Activated CD4-positive, alpha-beta T cell treated with anti-CD3 and anti-CD28 coated beads for 48 hours (primary cell): ENCODE results near the gene DPCD.

Experiments
- DNase-seq: peaks from one replicate; pipeline ENCODE4 v3.0.0-alpha.2; 2020

Gene DPCD

DNA sequence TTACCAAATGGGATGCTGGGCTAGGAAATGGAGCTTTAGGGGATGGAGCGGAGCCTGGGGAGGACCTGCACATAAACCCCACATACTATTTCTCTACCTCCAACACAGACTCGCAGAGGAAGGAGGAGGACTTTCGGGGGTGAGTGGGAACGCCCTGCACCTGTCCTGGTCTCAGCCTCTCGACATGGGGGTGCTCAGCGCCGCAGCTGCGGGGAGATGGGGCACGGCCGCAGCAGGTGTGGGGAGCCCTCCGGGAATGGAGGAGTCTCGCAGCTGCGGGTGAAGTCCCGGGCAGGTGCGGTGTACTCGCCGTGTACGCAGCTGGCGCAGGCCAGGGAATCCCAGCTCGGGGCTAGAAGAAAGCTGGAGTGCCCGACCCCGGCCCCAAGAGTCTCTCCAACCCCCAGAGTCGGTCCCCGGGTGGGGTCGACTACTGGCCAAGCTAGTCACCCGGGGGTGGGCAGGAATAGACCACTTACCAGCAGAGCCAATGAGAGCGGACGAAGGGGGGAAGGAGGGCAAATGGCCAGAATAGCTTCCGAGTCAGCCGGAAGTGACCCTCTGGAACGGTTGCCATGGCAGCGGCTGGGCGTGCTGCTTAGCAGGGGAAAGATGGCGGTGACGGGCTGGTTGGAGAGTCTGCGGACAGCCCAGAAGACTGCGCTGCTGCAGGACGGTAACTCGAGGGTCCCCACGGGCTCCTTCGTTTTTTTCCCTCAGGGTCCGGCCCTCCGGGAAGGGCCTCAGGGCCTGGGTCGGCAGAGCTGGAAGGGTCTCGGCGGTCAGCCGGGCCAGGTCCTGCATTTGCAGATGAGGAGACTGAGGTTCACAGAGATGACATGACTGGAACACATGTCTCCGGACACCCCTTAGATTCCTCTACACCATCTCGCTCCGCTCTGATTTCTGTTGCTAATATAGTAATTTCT, at the start of gene DPCD, which contains the start of gene POLL:
Gene DPCD (plus strand): TSS at position 597 of the 929 bp plus-strand sequence. CDS start 16 bp downstream, at position 613.
Gene POLL (minus strand): TSS at position 533 of the 929 bp plus-strand sequence. CDS start 897 bp downstream, outside the sequence.
- DNase-seq: peak; percentile 95

DNA sequence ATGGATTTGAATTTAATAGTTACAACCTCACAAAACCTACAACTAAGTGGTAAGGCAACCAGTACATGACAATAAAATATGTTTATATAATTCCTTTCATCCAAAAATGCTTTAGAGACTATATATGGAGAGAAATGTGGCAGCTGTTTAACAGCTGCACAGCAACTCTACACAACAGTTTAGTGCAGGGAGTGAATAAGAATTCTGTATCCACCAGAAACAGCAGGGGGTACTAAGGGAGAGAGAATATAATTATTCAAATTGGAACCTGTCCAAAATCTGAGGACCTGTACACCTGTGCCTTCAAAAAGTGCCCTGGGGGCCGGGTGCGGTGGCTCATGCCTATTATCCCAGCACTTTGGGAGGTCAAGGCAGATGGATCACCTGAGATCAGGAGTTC, 49.7 kb upstream of the DPCD start:
- DNase-seq: no peak

DNA sequence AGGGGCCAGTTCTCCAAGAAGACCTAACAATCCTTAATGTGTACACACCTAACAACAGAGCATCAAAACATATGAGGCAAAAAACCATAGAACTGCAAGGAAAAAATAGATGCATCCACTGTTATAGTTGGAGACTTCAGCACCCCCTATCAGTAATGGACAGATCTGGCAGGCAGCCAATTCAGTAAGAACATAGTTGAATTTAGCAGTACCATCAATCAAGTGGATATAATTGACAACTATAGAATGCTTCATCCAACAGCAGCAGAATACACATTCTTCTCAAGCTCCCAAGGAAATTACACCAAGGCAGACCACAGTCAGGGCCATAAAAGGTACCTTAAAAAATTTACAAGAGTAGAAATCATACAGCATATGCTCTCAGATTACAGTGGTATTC, 42.2 kb upstream of the DPCD start:
- DNase-seq: no peak

DNA sequence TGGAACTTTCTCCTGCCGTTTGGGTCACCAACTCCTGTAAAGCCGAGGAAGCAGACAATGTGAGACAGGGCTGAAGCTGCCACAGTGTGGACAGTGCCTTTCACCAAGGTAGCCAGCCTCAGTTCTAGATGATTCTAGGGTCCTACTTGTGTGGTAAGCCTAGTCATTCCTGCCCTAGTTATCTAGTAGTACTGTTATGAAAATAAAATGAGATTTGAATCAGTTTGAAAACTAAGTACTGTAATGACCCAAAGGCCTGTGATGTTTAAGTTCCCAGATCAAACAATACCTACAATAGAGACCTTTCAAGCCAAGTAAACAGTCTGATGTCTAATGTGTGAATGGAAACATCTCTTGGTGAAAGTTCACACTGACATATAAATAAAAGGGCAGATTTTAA, 37.2 kb upstream of the DPCD start:
- no peak for DNase-seq

DNA sequence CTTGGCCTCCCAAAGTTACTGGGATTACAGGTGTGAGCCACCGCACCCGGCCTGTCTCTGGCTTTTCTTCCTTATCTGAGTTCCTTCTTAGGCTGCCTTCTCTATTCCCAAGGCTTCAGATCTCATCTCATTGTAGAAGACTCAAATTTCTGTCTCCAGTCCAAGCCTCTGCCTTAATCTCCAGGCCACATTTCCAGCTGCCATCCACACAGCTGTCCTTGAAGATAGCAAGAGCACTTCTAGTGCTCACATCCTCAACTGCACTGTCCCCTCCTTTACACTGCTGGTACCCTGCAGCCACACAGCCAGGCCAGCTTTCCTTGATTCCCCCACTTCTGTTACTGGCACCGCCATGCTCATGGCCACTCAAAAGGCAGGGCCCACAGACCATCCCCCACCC, 35.7 kb upstream of the DPCD start:
- no peak for DNase-seq

DNA sequence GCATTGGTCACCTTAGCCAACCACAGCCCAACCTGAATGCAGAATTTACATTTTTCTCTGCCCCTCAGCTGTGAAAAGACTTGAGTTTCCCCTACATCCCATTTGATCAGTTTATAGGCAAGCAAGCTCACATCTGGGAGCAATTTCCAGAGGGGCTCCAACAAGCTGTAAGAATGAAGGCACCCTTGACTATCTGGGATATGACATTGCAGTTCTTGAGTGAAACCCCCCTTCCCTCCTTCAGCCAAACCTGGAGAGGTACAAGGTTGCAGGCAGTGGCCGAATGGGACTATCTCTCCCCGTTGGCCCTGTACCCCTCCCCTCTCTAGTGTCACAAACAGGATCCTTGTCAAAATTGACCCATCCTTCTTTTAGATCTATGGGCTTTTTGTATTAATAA, 30.6 kb upstream of the DPCD start:
- DNase-seq: no peak

DNA sequence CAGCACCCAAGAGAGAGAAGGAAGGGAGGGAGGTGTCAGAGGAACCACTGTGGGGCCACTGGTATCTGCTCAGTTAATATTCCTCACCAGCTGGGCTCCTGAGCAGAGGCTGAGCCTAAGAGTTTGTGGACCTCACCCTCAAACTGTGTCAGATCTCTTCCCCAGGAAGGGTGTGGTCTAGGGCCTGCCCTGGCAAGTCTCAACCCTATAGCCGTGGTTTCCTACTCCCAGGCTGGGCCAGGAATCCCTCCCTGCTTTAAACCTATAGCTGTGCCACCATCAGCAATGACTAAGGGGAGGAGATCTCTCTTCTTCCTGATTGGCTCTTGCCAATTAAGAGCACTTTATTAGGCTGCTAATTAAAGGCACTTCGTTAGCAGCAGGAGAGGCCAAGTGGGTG, 29.9 kb upstream of the DPCD start:
- DNase-seq: no peak

DNA sequence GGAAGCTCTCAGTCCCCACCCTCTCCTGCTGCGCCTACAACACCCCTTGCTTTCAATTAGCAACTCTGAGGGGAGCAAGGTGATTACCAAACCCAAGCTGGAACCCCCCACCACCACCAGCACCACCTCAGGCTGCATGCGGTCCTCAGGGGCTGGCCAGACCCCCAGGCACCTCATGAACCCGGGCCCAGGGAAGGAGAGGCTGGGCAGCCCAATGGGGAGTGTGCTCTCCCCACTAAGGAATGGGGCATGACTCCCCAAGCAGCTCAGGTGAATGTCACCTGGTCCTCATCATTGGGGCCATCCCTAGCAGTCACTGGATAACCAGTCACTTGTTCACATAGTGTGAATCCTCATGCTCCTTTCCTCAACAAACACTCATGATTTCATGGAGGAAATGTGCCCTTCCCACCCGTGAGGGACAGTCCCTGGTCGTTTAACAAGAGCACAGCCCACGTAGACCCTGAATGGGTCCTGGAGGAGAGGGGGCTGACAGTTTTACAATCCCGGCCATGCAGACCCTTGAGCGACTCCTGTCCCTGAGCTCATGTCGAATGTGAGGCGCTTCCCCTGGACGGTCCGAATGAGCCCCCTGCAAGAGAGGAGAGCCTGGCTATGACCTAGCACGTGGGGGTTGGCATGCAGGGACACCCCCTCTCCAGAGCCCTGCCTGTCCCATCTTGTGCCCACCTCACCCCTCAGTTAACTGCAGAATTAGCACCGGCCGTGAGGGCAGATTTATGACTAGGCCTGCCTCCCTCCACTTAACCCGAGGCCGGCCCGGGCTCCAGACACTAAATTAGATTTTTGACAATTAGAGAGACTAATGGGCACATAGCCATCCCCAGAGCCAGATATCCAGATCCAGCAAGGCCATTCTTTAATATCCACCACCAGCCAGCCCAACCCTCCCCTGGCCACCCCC, 29.2 kb upstream of the DPCD start:
- DNase-seq: no peak

DNA sequence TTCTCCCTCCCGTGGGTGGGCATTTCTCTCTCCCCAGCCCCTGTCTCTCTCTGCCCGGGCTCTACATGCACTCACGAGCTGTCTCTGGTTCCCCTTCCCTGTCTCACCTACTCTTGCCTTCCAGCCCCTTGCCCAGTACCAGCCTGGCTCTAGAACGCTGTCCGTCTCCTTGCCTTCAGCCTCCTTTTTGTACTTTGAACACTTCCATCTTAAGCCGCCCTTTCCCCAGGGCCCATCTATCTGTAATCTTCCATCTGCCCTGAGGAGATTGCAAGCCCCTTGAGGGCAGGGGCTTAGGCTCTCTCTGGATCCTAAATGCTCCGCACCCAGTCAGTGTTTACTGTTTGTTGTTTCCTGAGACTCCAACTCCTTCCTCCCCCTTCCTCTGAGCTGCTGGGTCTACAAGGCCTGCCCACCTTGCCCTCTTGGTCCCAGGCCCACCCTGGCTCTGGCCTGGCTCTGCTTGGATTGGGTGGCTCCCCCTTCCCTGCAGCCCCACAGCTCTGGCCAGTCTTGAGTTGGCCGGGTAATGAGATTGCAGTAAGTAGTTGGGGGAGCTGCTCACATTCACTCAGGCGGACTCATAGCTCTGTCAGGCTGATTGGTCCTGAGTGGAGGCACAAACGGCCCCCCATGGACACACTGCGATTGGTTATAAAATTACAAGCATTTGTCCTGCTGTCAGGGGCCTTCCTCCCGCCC, 28.4 kb upstream of the DPCD start:
- DNase-seq: no peak

DNA sequence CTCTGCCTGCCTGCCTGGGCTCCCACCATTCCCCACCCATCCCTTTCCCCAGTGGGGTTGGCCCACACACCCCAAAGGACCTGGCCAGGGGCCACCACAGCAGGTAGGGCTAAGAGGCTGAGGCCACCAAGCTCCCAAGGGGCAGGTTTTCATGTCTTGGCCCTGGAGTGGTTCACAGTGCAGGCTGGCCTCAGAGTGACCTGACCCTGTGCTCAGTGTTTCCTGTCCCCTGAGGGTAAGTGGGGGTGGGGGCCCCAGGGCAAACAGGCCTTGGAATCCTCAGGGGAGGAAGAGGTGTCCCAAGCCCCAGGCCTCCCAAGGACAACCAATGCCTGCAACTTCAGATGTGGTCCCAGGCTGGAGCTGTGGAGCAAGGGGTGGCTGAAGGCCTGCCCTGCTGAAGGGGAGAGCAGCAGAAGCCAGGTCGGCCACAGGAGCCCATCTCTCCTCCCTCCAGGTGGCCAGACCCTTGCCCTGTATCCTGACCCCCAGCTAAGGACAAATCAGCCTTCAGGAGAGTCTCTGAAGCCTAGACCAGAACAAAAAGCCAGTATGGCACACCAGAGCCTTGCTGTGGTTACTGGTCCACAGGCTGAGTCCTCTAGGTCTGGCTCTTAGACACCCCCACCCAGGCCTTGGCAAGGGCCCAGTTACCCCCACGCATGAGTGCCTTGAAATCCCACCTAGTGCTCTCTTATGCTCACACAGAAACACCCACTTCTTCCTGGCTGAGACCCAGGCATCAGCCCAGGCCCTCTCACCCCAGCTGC, 27.6 kb upstream of the DPCD start:
- DNase-seq: no peak

DNA sequence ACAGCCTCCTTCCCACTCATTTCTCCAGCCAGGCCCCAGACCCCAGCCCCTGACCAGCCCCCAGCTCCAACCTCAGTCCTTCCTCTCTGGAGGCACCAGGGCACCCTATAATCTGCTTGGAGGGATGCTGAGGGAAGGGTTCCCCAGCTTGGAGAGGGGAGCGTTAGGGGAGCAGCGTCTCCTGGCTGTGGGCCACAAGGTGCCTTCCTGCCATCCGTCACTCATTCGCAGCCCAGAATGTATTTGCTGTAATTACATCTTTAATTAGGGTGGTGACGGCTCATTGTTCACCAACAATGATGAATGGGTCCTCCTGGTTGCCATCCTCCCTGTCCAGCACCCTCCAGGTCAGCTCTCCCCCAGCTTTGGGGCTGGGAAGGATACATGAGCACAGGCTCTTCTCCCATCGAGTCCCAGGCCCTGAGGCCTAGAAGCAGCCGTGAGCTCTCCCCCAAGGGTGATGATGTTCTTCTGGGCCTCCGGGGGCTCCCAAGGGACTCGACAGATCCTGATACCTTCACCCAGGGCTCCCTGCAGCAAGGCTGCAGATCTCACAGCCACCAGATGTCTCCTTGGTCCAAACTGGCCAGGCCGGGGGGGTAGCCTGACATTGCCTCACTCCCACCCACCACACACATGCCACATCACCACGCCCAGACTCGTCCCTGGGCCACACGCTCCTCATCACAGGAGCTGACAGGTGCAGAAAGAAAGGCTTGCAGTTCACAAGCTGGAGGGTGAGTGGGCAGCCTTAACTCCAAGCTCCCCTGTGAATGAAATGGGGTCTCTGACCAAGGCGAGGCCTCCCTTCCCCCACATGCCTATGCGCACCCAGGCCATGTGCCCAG, 26.8 kb upstream of the DPCD start:
- DNase-seq: no peak

DNA sequence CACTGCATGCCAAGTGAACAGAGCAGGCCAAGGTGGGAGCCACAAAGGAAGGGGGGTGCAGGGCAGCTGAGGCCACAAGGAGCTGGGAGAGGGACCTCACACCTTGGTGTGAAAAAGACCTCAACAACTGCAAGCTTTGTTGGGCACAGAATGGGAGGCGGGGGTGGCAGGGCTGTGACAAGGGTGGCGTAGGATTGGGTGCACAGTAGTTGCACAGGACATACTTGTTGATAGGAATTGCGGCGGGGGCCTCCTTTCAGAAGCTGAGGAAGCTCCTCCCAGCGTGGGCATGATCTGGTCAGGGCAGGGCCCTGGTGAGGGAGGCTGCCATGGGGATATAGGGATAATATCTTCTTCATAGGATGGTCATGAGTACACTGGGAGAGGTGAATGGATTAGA, 25.9 kb upstream of the DPCD start:
- DNase-seq: no peak

DNA sequence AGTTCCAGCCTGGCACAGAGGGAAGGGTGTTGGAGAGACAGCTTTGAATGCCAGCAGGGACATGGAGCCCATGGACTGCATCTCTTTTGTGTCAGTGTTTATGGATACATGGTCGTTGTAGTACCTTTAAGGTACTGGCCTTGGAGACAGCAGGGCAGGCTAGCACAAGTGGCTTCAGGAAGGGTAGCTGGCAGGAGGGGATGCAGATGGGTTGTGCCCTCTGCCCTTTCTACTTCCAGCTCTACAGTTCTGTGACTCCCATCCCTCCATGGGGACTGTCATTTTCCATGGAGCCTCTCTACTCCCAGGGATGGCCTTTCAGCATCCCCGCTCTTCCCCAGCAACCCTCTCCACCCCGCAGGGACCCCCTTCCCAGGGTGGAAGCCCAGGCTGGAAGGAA, 25.1 kb upstream of the DPCD start:
- DNase-seq: no peak

DNA sequence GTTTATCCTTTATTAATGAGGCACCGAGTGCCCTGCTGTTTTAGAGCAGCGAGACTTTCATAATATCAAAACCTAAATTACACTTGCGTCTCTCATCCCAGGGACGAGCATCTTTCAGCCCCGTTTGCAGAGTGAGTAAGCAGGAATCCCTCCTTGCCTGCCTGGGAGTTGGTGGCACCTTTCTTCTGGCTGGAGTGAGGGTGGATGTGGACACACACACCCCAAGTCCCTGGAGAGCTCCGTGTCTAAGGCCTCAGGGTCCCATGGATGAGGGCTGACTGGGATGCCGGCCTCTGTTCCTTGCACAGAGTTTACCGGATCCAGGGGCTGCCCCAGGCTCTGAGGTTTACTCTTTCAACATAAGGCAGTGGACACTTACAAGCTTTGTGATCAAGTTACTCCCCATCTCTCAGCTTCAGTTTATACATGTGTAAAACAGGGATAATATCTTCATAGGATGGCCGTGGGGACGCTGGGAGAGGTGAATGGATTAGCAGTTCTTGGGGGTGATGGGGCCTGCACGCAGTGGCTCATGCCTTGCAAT, 24.6 kb upstream of the DPCD start:
- no peak for DNase-seq

DNA sequence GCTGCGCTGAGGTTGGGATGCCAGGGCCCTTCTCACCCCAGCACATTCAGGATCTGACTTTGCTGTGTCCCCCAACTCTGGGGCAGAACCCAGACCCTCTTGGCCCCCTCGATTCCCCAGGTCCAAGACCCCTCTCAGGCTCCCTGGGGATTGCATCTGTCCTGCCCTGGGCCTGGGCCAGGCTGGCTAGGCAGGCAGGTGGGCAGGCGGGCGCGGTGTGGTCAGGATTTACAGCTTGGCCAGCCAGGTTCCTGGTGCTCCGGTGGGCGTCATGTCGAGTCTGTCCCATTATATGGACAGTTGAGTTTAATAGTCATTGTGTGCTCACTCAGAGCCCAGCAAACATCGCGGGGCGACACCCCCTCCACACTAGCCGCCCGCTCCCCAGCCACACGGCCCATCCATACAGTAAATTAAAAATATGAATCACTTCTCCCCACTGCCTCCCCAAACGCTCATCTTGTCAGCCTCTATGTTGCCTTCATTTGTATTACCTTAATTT, 23.6 kb upstream of the DPCD start:
- no peak for DNase-seq

DNA sequence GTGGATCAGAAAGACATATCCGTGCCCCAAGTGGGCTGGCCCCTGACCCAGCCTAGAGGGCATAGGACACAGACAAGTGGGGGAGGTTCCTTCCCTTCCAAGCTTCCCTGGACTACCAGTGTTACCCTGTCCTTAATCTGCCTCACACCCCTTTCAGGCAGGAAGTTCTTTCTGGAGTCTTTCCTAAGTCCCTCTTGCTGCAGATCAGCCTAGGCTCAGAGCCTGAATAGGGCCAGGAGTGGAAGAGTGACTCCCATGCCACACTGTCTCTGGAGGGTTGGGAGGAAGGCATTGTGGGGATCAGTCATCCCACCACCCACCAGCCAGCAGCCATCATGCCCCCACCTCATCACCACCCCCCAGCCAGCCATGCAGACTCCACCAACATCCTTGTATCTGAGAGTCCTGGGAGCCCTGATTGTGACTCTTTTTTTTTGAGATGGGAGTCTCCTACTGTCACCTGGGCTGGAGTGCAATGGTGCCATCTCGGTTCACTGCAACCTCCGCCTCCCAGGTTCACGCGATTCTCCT, 22.7 kb upstream of the DPCD start:
- DNase-seq: no peak

DNA sequence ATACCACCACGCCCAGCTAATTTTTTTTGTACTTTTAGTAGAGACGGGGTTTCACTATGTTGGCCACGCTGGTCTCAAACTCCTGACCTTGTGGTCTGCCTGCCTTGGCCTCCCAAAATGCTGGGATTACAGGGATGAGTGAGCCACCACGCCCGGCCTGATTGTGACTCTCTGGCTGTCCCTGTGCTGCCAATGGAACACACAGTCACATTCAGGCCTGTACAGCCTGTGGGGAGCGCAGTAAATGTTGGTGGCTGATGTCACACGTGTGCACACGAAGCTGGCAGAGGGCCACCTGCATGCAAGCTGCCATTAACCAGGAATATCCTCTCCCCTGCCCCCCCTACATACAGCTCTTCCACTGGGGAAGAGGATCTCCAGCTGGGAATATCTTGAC, 22.2 kb upstream of the DPCD start:
- no peak for DNase-seq

DNA sequence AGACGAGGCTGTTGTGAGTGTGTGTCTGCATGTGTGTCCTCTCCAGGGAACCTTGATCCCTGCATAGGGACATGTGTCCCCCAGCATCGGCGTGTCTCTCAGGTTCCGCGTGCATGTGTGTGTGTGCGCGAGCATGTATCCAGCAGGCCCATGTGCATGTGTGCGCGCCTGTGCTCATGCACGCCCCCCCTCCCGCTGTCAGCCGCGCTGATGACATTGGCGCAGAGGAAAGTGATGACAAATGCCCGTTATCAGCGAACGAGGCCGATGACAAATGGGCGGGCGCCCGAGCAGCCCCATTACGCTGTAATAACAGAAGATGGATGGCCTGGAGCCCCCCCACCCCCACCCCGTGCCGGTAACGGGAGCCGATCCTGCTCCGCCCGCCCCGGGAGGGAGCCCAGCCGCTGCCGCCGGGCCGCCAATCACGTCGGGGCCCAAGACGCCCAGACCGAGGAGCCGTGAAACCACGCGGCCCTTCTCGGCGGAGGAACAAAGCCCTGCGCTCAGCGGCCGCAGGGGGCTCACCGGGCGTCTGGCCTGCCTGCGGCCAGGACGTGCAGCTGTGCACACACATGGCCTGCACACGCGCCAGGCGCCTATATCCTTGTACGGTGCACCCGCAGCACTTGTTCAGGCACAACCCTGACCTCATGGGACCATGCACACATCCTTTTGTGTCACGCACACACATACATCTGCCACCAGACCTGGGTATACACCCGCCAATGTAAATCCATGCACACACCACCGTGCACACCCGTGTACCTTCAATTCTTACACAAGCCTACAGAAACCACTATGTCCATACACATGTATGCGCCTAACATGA, 21.6 kb upstream of the DPCD start:
- peak; percentile 40 for DNase-seq
